Muscle layer of colon (tissue), 2 donors: ENCODE measurements around the gene ZNF341.

ENCODE experiments used
- H3K27ac ChIP-seq: one replicate; pipeline ENCODE4 v1.7.0; 2013; ENCODE audit warnings: low read depth, mild to moderate bottlenecking, low read length, moderate library complexity
- H3K27me3 ChIP-seq, 2 donors: one replicate each; pipeline ENCODE4 v1.7.0; 2013; ENCODE audit warnings: low read length in 2 of 2, mild to moderate bottlenecking in 2 of 2; ENCODE audit not compliant: insufficient read depth in 2 of 2, control insufficient read depth in 1 of 2
- H3K36me3 ChIP-seq: one replicate; pipeline ENCODE4 v1.7.0; 2013; ENCODE audit warnings: mild to moderate bottlenecking, low read length; ENCODE audit not compliant: insufficient read depth
- H3K4me1 ChIP-seq: one replicate; pipeline ENCODE4 v1.7.0; 2013; ENCODE audit warnings: mild to moderate bottlenecking, low read length; ENCODE audit not compliant: insufficient read depth
- H3K4me3 ChIP-seq, 2 donors: one replicate each; pipeline ENCODE4 v1.7.0; 2013; ENCODE audit warnings: low read length in 2 of 2, low read depth in 1 of 2, mild to moderate bottlenecking in 1 of 2, moderate library complexity in 1 of 2
- H3K9ac ChIP-seq: one replicate; pipeline ENCODE4 v1.7.0; 2013; ENCODE audit warnings: low read length
- H3K9me3 ChIP-seq: one replicate; pipeline ENCODE4 v1.7.0; 2013; ENCODE audit warnings: mild to moderate bottlenecking, low read length
- donor health status: abdominal sarcoma.
- donor health status: Adenocarcinoma of cecum.

Gene ZNF341

GRCh38 chr20:33810885-33811775 lies 79.3 kb downstream of the ZNF341 start, which contains the start of gene CHMP4B:
Gene CHMP4B (plus strand): TSS chr20:33811348. CDS start chr20:33811469, 121 bp downstream.
- Histone ChIP-seq H3K9me3 (no peaks in the 10 kb centered on the region), H3K27ac (peak within 1 kb of the TSS; percentile 97), H3K36me3 (no peaks in the 10 kb centered on the region), H3K9ac (peak within 1 kb of the TSS; percentile 100), H3K4me1 (peaks cover 39% of the 10 kb centered on the region), H3K4me3 (peak within 1 kb of the TSS; percentile 92 to 100), H3K27me3 (no peaks in the 10 kb centered on the region)

GRCh38 chr20:33811776-33812151 lies 80.0 kb downstream of the ZNF341 start:
- peak overlapping the region; percentile 92 to 100 for H3K4me3 ChIP-seq
- H3K9ac ChIP-seq = peak overlapping the region; percentile 100
- no peaks in the 10 kb centered on the region for H3K36me3 ChIP-seq
- no peaks in the 10 kb centered on the region for H3K27me3 ChIP-seq
- H3K27ac ChIP-seq = peak overlapping the region; percentile 97
- H3K9me3 ChIP-seq = no peaks in the 10 kb centered on the region
- peaks cover 44% of the 10 kb centered on the region for H3K4me1 ChIP-seq

GRCh38 chr20:33812152-33812849 lies 80.5 kb downstream of the ZNF341 start:
- Histone ChIP-seq H3K4me1 (peaks cover 50% of the 10 kb centered on the region), H3K27me3 (no peaks in the 10 kb centered on the region), H3K27ac (peak overlapping the region; percentile 97), H3K36me3 (no peaks in the 10 kb centered on the region), H3K9me3 (no peaks in the 10 kb centered on the region), H3K4me3 (peak overlapping the region; percentile 92 to 100), H3K9ac (peak overlapping the region; percentile 100)

- peak overlapping the region; percentile 100 for H3K9ac ChIP-seq
- no peaks in the 10 kb centered on the region for H3K9me3 ChIP-seq
- peaks cover 57% of the 10 kb centered on the region for H3K4me1 ChIP-seq
- H3K27ac ChIP-seq = peak overlapping the region; percentile 97
- no peaks in the 10 kb centered on the region for H3K36me3 ChIP-seq
- H3K27me3 ChIP-seq = no peaks in the 10 kb centered on the region
- H3K4me3 ChIP-seq = peak overlapping the region; percentile 92 to 100
Measured at GRCh38 chr20:33812908-33813462, 81.2 kb downstream of the ZNF341 start.

GRCh38 chr20:33814238-33814712 lies 82.5 kb downstream of the ZNF341 start:
- Histone ChIP-seq H3K27me3 (no peaks in the 10 kb centered on the region), H3K4me1 (peaks cover 68% of the 10 kb centered on the region), H3K9ac (no peak overlapping the region), H3K27ac (no peak overlapping the region), H3K36me3 (no peaks in the 10 kb centered on the region), H3K9me3 (no peaks in the 10 kb centered on the region), H3K4me3 (no peak overlapping the region)

GRCh38 chr20:33815671-33816070 lies 83.9 kb downstream of the ZNF341 start:
- H3K4me3 ChIP-seq = no peak overlapping the region
- H3K36me3 ChIP-seq = no peaks in the 10 kb centered on the region
- H3K9me3 ChIP-seq = no peaks in the 10 kb centered on the region
- peaks cover 72% of the 10 kb centered on the region for H3K4me1 ChIP-seq
- H3K9ac ChIP-seq = no peak overlapping the region
- H3K27me3 ChIP-seq = no peaks in the 10 kb centered on the region
- no peak overlapping the region for H3K27ac ChIP-seq

GRCh38 chr20:33816191-33816590 lies 84.4 kb downstream of the ZNF341 start:
- Histone ChIP-seq H3K27ac (no peak overlapping the region), H3K4me1 (peaks cover 70% of the 10 kb centered on the region), H3K4me3 (no peak overlapping the region), H3K27me3 (no peaks in the 10 kb centered on the region), H3K36me3 (no peaks in the 10 kb centered on the region), H3K9ac (no peak overlapping the region), H3K9me3 (no peaks in the 10 kb centered on the region)

GRCh38 chr20:33817411-33817810 lies 85.6 kb downstream of the ZNF341 start:
- Histone ChIP-seq H3K27ac (no peak overlapping the region), H3K27me3 (no peaks in the 10 kb centered on the region), H3K9ac (no peak overlapping the region), H3K4me1 (peaks cover 68% of the 10 kb centered on the region), H3K4me3 (no peak overlapping the region), H3K9me3 (no peaks in the 10 kb centered on the region), H3K36me3 (no peaks in the 10 kb centered on the region)

GRCh38 chr20:33819456-33819855 lies 87.7 kb downstream of the ZNF341 start:
- Histone ChIP-seq H3K4me1 (peaks cover 53% of the 10 kb centered on the region), H3K9ac (no peak overlapping the region), H3K9me3 (no peaks in the 10 kb centered on the region), H3K4me3 (no peak overlapping the region), H3K27me3 (no peaks in the 10 kb centered on the region), H3K36me3 (no peaks in the 10 kb centered on the region), H3K27ac (no peak overlapping the region)

GRCh38 chr20:33820362-33820761 lies 88.6 kb downstream of the ZNF341 start:
- H3K27me3 ChIP-seq = no peaks in the 10 kb centered on the region
- no peak overlapping the region for H3K9ac ChIP-seq
- H3K4me1 ChIP-seq = peaks cover 53% of the 10 kb centered on the region
- H3K9me3 ChIP-seq = no peaks in the 10 kb centered on the region
- H3K4me3 ChIP-seq = no peak overlapping the region
- no peaks in the 10 kb centered on the region for H3K36me3 ChIP-seq
- no peak overlapping the region for H3K27ac ChIP-seq

GRCh38 chr20:33821270-33821836 lies 89.6 kb downstream of the ZNF341 start:
- Histone ChIP-seq H3K27ac (no peak overlapping the region), H3K4me3 (no peak overlapping the region), H3K9me3 (no peaks in the 10 kb centered on the region), H3K27me3 (no peaks in the 10 kb centered on the region), H3K4me1 (peaks cover 61% of the 10 kb centered on the region), H3K9ac (no peak overlapping the region), H3K36me3 (no peaks in the 10 kb centered on the region)
